Measurements from ENCODE around the gene IL15RA. TPM values are rescaled to one million over a fixed set of nuclear protein-coding genes. Genes with fewer than 3 reads are reported as not detected.
"Not testable (repeated sequence)": the region's sequence is repeated elsewhere in the genome, so short reads cannot be mapped to it uniquely, and the experiment has no call there.

The IL15RA gene
- total and polyA plus RNA-seq, 8 donors: 4.4 to 46.2 (median 6.8) TPM

DNA sequence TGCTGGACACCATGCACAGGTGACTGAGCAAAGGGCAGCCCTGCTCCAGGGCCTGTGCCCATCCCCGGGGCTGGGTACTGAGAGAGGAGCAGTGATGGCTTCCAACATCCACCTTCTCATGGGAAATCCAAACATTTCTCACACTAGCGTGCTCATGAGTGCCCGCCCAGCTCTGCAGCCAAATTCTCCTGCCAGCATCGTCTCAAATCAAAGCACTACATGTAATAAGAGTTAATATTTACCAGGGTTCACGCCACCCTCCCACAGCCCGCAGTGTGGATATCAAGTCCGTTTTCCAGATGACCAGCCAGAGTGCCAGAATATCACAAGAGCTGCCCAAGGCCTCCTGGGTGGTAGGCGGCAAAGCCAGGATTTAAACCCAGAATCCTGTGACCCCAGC lies 12.1 kb downstream of the IL15RA start:
- ATAC-seq (no peak), DNase-seq (no peak)
- TF ChIP-seq, protein P1, sequence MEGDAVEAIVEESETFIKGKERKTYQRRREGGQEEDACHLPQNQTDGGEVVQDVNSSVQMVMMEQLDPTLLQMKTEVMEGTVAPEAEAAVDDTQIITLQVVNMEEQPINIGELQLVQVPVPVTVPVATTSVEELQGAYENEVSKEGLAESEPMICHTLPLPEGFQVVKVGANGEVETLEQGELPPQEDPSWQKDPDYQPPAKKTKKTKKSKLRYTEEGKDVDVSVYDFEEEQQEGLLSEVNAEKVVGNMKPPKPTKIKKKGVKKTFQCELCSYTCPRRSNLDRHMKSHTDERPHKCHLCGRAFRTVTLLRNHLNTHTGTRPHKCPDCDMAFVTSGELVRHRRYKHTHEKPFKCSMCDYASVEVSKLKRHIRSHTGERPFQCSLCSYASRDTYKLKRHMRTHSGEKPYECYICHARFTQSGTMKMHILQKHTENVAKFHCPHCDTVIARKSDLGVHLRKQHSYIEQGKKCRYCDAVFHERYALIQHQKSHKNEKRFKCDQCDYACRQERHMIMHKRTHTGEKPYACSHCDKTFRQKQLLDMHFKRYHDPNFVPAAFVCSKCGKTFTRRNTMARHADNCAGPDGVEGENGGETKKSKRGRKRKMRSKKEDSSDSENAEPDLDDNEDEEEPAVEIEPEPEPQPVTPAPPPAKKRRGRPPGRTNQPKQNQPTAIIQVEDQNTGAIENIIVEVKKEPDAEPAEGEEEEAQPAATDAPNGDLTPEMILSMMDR (IDR thresholded peaks at IDR 0.05): no peak
- H3K9me3 ChIP-seq: no peaks in the 10 kb centered on the region
- H3K27ac ChIP-seq: no peak overlapping the region
- peaks cover 0 to 71% of the 10 kb centered on the region in 2 donors for H3K36me3 ChIP-seq
- intact Hi-C loops (cut with DNase I): no loop called here
- peaks cover 0 to 3% of the 10 kb centered on the region in 2 donors for H3K4me1 ChIP-seq
- no peak overlapping the region for H3K4me3 ChIP-seq
- no peaks in the 10 kb centered on the region for H3K27me3 ChIP-seq

DNA sequence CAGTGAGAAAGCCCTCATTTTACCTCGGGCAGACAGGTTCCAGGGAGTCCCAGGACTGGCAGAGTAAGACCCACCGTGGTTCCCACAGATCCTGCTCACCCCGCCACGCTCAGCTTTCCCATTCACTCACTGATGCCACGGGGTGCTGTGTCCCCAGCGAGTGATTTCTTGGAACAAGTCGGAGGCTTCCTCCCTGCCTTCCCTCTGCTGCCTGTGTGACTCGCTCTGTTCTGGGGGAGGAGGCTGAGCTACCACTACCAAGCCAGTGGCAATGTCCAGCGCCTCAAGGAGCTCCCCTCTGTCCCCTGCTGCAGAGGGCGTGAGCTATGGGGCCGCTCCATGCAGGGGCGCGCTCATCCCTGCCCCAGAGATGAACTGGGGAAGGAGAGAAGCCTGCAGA lies 12.6 kb downstream of the IL15RA start:
- TF ChIP-seq, protein P1 (IDR thresholded peaks at IDR 0.05): no peak
- Histone ChIP-seq H3K9me3 (no peaks in the 10 kb centered on the region), H3K36me3 (peaks cover 0 to 76% of the 10 kb centered on the region in 2 donors), H3K4me3 (no peak overlapping the region), H3K27ac (no peak overlapping the region), H3K27me3 (no peaks in the 10 kb centered on the region), H3K4me1 (no peaks in the 10 kb centered on the region)
- ATAC-seq: no peak
- intact Hi-C loops (cut with DNase I): no loop called here
- DNase-seq: no peak

DNA sequence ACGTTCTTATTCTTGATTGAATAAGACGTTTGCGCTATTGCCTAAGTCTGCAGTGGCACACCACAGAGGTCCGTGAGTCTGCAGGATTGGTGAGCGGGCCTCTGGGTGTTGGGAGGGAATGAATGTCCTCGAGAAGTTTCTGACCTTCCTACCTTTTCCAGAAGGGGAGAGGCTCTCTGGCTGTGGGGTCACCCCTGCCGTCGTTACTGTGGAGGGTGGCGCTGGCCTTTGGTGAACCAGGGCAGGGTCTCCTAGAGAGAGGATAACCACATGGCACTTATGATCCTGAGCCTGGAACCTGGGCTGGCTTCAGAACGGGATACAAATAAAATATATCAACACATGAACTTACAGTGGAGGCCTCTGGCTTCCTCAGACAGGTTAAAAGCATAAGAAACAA lies 13.8 kb downstream of the IL15RA start:
- intact Hi-C loops (cut with DNase I): no loop called here
- TF ChIP-seq, protein P1 (IDR thresholded peaks at IDR 0.05): no peak
- Histone ChIP-seq H3K27me3 (no peaks in the 10 kb centered on the region), H3K4me1 (no peaks in the 10 kb centered on the region), H3K4me3 (no peak overlapping the region), H3K36me3 (peaks cover 0 to 86% of the 10 kb centered on the region in 2 donors), H3K27ac (no peak overlapping the region), H3K9me3 (no peaks in the 10 kb centered on the region)
- DNase-seq: no peak
- ATAC-seq: no peak

DNA sequence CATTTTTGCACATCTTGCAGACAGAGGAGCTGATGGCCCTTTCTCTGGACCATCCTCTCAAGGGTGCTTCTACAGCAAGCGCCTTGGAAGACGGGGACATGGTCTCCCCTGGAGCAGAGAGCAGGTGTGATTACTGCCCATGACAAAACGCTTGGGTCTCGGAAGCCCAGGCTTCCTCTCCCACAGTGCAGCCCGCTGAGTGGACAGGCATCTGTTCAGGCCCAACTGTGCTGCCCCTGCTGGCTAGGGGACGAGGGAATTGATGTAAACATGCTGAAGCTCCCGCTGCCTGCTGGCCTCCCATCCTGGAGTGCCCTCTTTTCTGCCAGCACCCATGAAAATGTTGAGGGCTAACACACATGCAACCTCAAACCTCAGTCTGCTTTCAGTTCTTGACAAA lies 14.3 kb downstream of the IL15RA start:
- intact Hi-C loops (cut with DNase I): no loop called here
- DNase-seq: no peak
- peaks cover 0 to 91% of the 10 kb centered on the region in 2 donors for H3K36me3 ChIP-seq

DNA sequence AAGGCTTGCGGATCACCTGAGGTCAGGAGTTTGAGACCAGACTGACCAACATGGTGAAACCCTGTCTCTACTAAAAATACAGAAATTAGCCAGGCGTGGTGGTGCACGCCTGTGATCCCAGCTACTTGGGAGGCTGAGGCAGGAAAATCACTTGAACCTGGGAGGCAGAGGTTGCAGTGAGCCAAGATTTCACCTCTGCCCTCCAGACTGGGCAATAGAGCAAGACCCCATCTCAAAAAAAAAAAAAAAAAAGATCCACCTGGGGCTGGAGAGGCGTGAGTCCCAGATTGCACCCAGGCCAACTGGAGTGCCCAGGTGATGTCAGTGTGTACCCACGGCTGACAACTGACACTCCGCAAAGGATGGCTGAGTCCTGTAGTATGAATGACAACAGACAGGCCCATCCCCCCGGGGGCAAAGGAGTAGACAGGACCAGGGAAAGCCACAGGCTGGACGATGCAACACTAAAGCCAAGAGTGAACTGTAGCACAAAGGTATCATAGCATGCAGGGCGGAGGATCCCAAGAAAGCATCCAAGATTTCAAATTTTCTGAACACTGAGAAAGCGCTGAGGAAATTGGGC lies 14.9 kb downstream of the IL15RA start:
- H3K27me3 ChIP-seq; DNase-seq; H3K27ac ChIP-seq; H3K9me3 ChIP-seq; H3K4me1 ChIP-seq; H3K4me3 ChIP-seq; ATAC-seq; intact Hi-C loops (cut with DNase I): not testable (repeated sequence)
- peaks cover 0 to 89% of the 10 kb centered on the region in 2 donors for H3K36me3 ChIP-seq

More for the DNA sequence above, 14.3 kb downstream of the IL15RA start:
- ATAC-seq: no peak
- TF ChIP-seq, protein P1 (IDR thresholded peaks at IDR 0.05): no peak
- Histone ChIP-seq H3K4me3 (no peak overlapping the region), H3K27ac (no peak overlapping the region), H3K27me3 (no peaks in the 10 kb centered on the region), H3K4me1 (no peaks in the 10 kb centered on the region), H3K9me3 (no peaks in the 10 kb centered on the region)
